Sigmoid colon (tissue), 7 donors: ENCODE data around the gene CAMTA1. TPM values are rescaled to one million over a fixed set of nuclear protein-coding genes. Genes with fewer than 3 reads are reported as not detected.

ENCODE experiments used
- DNase-seq: peaks from one replicate; pipeline ENCODE4 v3.0.0-alpha.2; 2019
- H3K27ac ChIP-seq, 4 donors: fragments of 200-600 bp; sonication (generic); one replicate each; pipeline ENCODE4 v1.5.1; 2016 to 2019; ENCODE audit warnings: mild to moderate bottlenecking in 1 of 4
- H3K27me3 ChIP-seq, 3 donors: fragments of 200-600 bp; sonication (generic); one replicate each; pipeline ENCODE4 v1.5.1; 2019; ENCODE audit warnings: mild to moderate bottlenecking in 1 of 3
- H3K36me3 ChIP-seq, 4 donors: fragments of 200-600 bp; sonication (generic); one replicate each; pipeline ENCODE4 v1.5.1; 2016 to 2019
- H3K4me1 ChIP-seq, 4 donors: fragments of 200-600 bp; sonication (generic); one replicate each; pipeline ENCODE4 v1.5.1; 2017 to 2019
- H3K4me3 ChIP-seq, 4 donors: fragments of 200-600 bp; sonication (generic); one replicate each; pipeline ENCODE4 v1.5.1; 2017 to 2019; ENCODE audit warnings: mild to moderate bottlenecking in 2 of 4, moderate library complexity in 1 of 4
- H3K9me3 ChIP-seq, 4 donors: fragments of 200-600 bp in 3 of 4; sonication (generic) in 3 of 4; one replicate each; pipeline versions ENCODE4 v1.5.1 to v1.6.1; 2013 to 2019
- CTCF ChIP-seq, 4 experiments: fragments of 450-650 bp in 3 of 4; fragments of 200-600 bp in 1 of 4; IDR thresholded peaks; one replicate each; pipeline ENCODE4 v1.5.1; 2016 to 2019; ENCODE audit warnings: antibody characterized with exemption in 4 of 4, mild to moderate bottlenecking in 3 of 4, moderate library complexity in 2 of 4
- EP300 ChIP-seq, 4 donors: sonication (generic); formaldehyde crosslinking; IDR thresholded peaks; one replicate each; pipeline ENCODE4 v1.6.1; 2017; ENCODE audit warnings: antibody characterized with exemption in 4 of 4
- POLR2A ChIP-seq, 2 donors: fragments of 450-650 bp; IDR thresholded peaks; one replicate each; pipeline ENCODE4 v1.6.1; 2016; ENCODE audit warnings: antibody characterized with exemption in 2 of 2, mild to moderate bottlenecking in 2 of 2, moderate library complexity in 2 of 2
- POLR2AphosphoS5 ChIP-seq, 4 donors: sonication (generic); formaldehyde crosslinking; IDR thresholded peaks; one replicate each; pipeline ENCODE4 v1.6.1; 2017; ENCODE audit warnings: antibody characterized with exemption in 4 of 4
- WGBS, 2 donors: extraction: QIAGEN DNeasy Blood & Tissue Kit; methylation state at CpG; one replicate each; pipeline ENCODE4 v1.1.7; 2013; 5-methylcytosine and 5-hydroxymethylcytosine counted together
- intact Hi-C: fragments of 100-400 bp; cut with DNase I; formaldehyde crosslinking; loops from one replicate; pipeline ENCODE4 v1.15.1; 2023
- polyA plus RNA-seq, 3 donors: library from polyadenylated mRNA; stranded (reverse); fragments of 200-250 nt; gene quantifications; one replicate each; pipeline ENCODE4 v1.2.3, GENCODE V29; 2013
- total RNA-seq, 4 donors: library from RNA; depleted of rRNA; stranded (reverse); fragments of >200 nt; gene quantifications; one replicate each; pipeline ENCODE4 v1.1.0, GENCODE V29; 2016
- donor health status: healthy with polysubstance abuse.
- donor health status: Bipolar disorder and iron deficiency.
- donor health status: healthy.

Gene CAMTA1
- total and polyA plus RNA-seq, 7 donors, result 97.9 to 196 (median 177) TPM

GRCh38 chr1:6859415-6860343 lies 74.4 kb downstream of the CAMTA1 start:
- H3K4me3 ChIP-seq, result no peak overlapping the region
- intact Hi-C loops, result no loop called here
- peak overlapping the region in 2 of 4 donors; percentile 24 to 68 for H3K27ac ChIP-seq
- TF ChIP-seq POLR2AphosphoS5 (IDR thresholded peaks at IDR 0.05) (no peak), POLR2A (IDR thresholded peaks at IDR 0.05) (no peak), CTCF (IDR thresholded peaks at IDR 0.05) (no peak)
- no peaks in the 10 kb centered on the region for H3K9me3 ChIP-seq
- no peaks in the 10 kb centered on the region for H3K36me3 ChIP-seq
- peaks cover 0 to 16% (median 12%) of the 10 kb centered on the region in 4 donors for H3K4me1 ChIP-seq
- H3K27me3 ChIP-seq, result no peaks in the 10 kb centered on the region
- WGBS, 2 donors, result 83 to 85% methylated on average over 7 of the region's 7 CpGs
- DNase-seq, result no peak

GRCh38 chr1:6860401-6860800 lies 75.1 kb downstream of the CAMTA1 start:
- Histone ChIP-seq H3K27me3 (no peaks in the 10 kb centered on the region), H3K27ac (peak overlapping the region in 2 of 4 donors; percentile 24 to 68), H3K4me1 (peaks cover 0 to 16% (median 12%) of the 10 kb centered on the region in 4 donors), H3K4me3 (no peak overlapping the region), H3K9me3 (no peaks in the 10 kb centered on the region), H3K36me3 (no peaks in the 10 kb centered on the region)
- DNase-seq, result no peak
- intact Hi-C loops, result no loop called here
- no peak for TF ChIP-seq POLR2AphosphoS5 (IDR thresholded peaks at IDR 0.05)
- no peak for TF ChIP-seq POLR2A (IDR thresholded peaks at IDR 0.05)
- no peak for TF ChIP-seq EP300 (IDR thresholded peaks at IDR 0.05)
- no peak for TF ChIP-seq CTCF (IDR thresholded peaks at IDR 0.05)
- 86 to 90% methylated on average over 6 of the region's 6 CpGs for WGBS, 2 donors

- H3K36me3 ChIP-seq, result no peaks in the 10 kb centered on the region
- no peaks in the 10 kb centered on the region for H3K27me3 ChIP-seq
- DNase-seq, result no peak
- peak overlapping the region in 1 of 4 donors; percentile 68 for H3K27ac ChIP-seq
- TF ChIP-seq CTCF (IDR thresholded peaks at IDR 0.05), result no peak
- no peak for TF ChIP-seq POLR2AphosphoS5 (IDR thresholded peaks at IDR 0.05)
- TF ChIP-seq EP300 (IDR thresholded peaks at IDR 0.05), result no peak
- TF ChIP-seq POLR2A (IDR thresholded peaks at IDR 0.05), result no peak
- 90 to 91% methylated on average over 12 of the region's 12 CpGs for WGBS, 2 donors
- no peak overlapping the region for H3K4me3 ChIP-seq
- peaks cover 0 to 16% (median 12%) of the 10 kb centered on the region in 4 donors for H3K4me1 ChIP-seq
- intact Hi-C loops, result no loop called here
- H3K9me3 ChIP-seq, result no peaks in the 10 kb centered on the region
Measured at GRCh38 chr1:6861075-6861724, 75.9 kb downstream of the CAMTA1 start.

- intact Hi-C loops, result no loop called here
- WGBS, 2 donors, result 20 to 72% methylated on average over 4 of the region's 4 CpGs
Measured at GRCh38 chr1:6862906-6863305, 77.7 kb downstream of the CAMTA1 start.

More at GRCh38 chr1:6862906-6863305, 77.7 kb downstream of the CAMTA1 start:
- DNase-seq, result no peak
- Histone ChIP-seq H3K4me3 (no peak overlapping the region), H3K27ac (no peak overlapping the region), H3K9me3 (no peaks in the 10 kb centered on the region), H3K4me1 (peaks cover 0 to 14% (median 12%) of the 10 kb centered on the region in 4 donors), H3K36me3 (no peaks in the 10 kb centered on the region), H3K27me3 (no peaks in the 10 kb centered on the region)
- TF ChIP-seq EP300 (IDR thresholded peaks at IDR 0.05) (no peak), POLR2A (IDR thresholded peaks at IDR 0.05) (no peak), POLR2AphosphoS5 (IDR thresholded peaks at IDR 0.05) (no peak), CTCF (IDR thresholded peaks at IDR 0.05) (no peak)
